H9 (cell line): ENCODE measurements around the gene TDRD7. TPM values are rescaled to one million over a fixed set of nuclear protein-coding genes. Genes with fewer than 3 reads are reported as not detected.

Experiments used
- DNase-seq: peaks from one replicate; pipeline ENCODE4 v3.0.0-alpha.2; 2017
- H2AFZ ChIP-seq: one replicate; pipeline ENCODE4 v1.6.1; 2013; ENCODE audit warnings: mild to moderate bottlenecking, low read length, control low read depth, moderate library complexity
- H2AK5ac ChIP-seq: 2 replicates; pipeline ENCODE4 v1.6.1; 2013; ENCODE audit warnings: low read length, control low read depth, mixed read lengths; ENCODE audit not compliant: insufficient read length
- H2BK120ac ChIP-seq: one replicate; pipeline ENCODE4 v1.6.1; 2013; ENCODE audit warnings: low read depth, mild to moderate bottlenecking, low read length, control low read depth, inconsistent platforms; ENCODE audit not compliant: poor library complexity, severe bottlenecking
- H2BK12ac ChIP-seq: 2 replicates; pipeline ENCODE4 v1.6.1; 2013; ENCODE audit warnings: low read length, control low read depth, mixed read lengths, low read depth; ENCODE audit not compliant: insufficient read length
- H2BK15ac ChIP-seq: 2 replicates; pipeline ENCODE4 v1.6.1; 2013; ENCODE audit warnings: low read depth, low read length, control low read depth
- H2BK20ac ChIP-seq: one replicate; pipeline ENCODE4 v1.6.1; 2013; ENCODE audit warnings: low read depth, mild to moderate bottlenecking, low read length, control low read depth, inconsistent platforms; ENCODE audit not compliant: poor library complexity, severe bottlenecking
- H2BK5ac ChIP-seq: 2 replicates; pipeline ENCODE4 v1.6.1; 2013; ENCODE audit warnings: low read length, control low read depth, mixed read lengths; ENCODE audit not compliant: insufficient read length
- H3K14ac ChIP-seq: 2 replicates; pipeline ENCODE4 v1.6.1; 2013; ENCODE audit warnings: low read length, control low read depth; ENCODE audit not compliant: insufficient read depth
- H3K18ac ChIP-seq: 2 replicates; pipeline ENCODE4 v1.6.1; 2013; ENCODE audit warnings: low read depth, mild to moderate bottlenecking, mixed read lengths, low read length, control low read depth; ENCODE audit not compliant: insufficient read length
- H3K23ac ChIP-seq: 2 replicates; pipeline ENCODE4 v1.6.1; 2013; ENCODE audit warnings: low read length, control low read depth, mixed read lengths, low read depth; ENCODE audit not compliant: insufficient read length
- H3K23me2 ChIP-seq: 2 replicates; pipeline ENCODE4 v1.6.1; 2013; ENCODE audit warnings: low read depth, mild to moderate bottlenecking, mixed read lengths, low read length, control low read depth; ENCODE audit not compliant: insufficient read length, poor library complexity, severe bottlenecking
- H3K27ac ChIP-seq: 2 replicates; pipeline ENCODE4 v1.5.1; 2013; ENCODE audit warnings: low read length, control low read depth, mixed read lengths, low read depth; ENCODE audit not compliant: insufficient read length
- H3K27me3 ChIP-seq: 2 replicates; pipeline ENCODE4 v1.6.1; 2013; ENCODE audit warnings: low read length, control low read depth, inconsistent platforms; ENCODE audit not compliant: insufficient read depth
- H3K4ac ChIP-seq: 2 replicates; pipeline ENCODE4 v1.6.1; 2013; ENCODE audit warnings: low read depth, mild to moderate bottlenecking, control low read depth, inconsistent platforms, low read length, moderate library complexity
- H3K4me1 ChIP-seq: 2 replicates; pipeline ENCODE4 v1.6.1; 2013; ENCODE audit warnings: low read length, control low read depth, inconsistent platforms; ENCODE audit not compliant: insufficient read depth
- H3K4me2 ChIP-seq: 2 replicates; pipeline ENCODE4 v1.6.1; 2013; ENCODE audit warnings: low read length, control low read depth, mixed read lengths; ENCODE audit not compliant: insufficient read length, insufficient read depth
- H3K56ac ChIP-seq: 2 replicates; pipeline ENCODE4 v1.6.1; 2013; ENCODE audit warnings: low read depth, mild to moderate bottlenecking, mixed read lengths, low read length, control low read depth; ENCODE audit not compliant: insufficient read length
- H3K79me1 ChIP-seq: 2 replicates; pipeline ENCODE4 v1.6.1; 2013; ENCODE audit warnings: low read depth, mild to moderate bottlenecking, moderate library complexity, low read length, control low read depth, inconsistent platforms; ENCODE audit not compliant: insufficient read depth, poor library complexity, severe bottlenecking
- H3K79me2 ChIP-seq: 2 replicates; pipeline ENCODE4 v1.6.1; 2013; ENCODE audit warnings: low read length, control low read depth, inconsistent platforms; ENCODE audit not compliant: insufficient read depth
- H3K9ac ChIP-seq: 2 replicates; pipeline ENCODE4 v1.6.1; 2013; ENCODE audit warnings: low read length, control low read depth, mixed read lengths; ENCODE audit not compliant: insufficient read length; ENCODE audit errors: extremely low read depth
- H3K9me3 ChIP-seq: one replicate; pipeline ENCODE4 v1.6.1; 2013; ENCODE audit warnings: low read depth, low read length, inconsistent platforms; ENCODE audit not compliant: control insufficient read depth
- H3T11ph ChIP-seq: one replicate; pipeline ENCODE4 v1.6.1; 2013; ENCODE audit warnings: mild to moderate bottlenecking, low read length, control low read depth, inconsistent platforms
- H4K20me1 ChIP-seq: one replicate; pipeline ENCODE4 v1.6.1; 2013; ENCODE audit not compliant: control insufficient read depth, insufficient read length, insufficient read depth
- H4K5ac ChIP-seq: 2 replicates; pipeline ENCODE4 v1.6.1; 2013; ENCODE audit warnings: low read depth, mild to moderate bottlenecking, mixed read lengths, low read length, control low read depth; ENCODE audit not compliant: insufficient read length
- H4K8ac ChIP-seq: replicated peaks from 2 replicates; pipeline ENCODE4 v1.6.1; 2013; ENCODE audit warnings: low read length, control low read depth, mixed read lengths, low read depth; ENCODE audit not compliant: insufficient read length
- H4K91ac ChIP-seq: 2 replicates; pipeline ENCODE4 v1.6.1; 2013; ENCODE audit warnings: low read depth, mild to moderate bottlenecking, moderate library complexity, mixed read lengths, low read length, control low read depth; ENCODE audit not compliant: insufficient read length
- H3K27ac Mint-ChIP-seq, 3 experiments: 2 replicates in 2 of 3; 3 replicates in 1 of 3; pipeline ENCODE4 v1.8.0; 2020 to 2021; ENCODE audit warnings: mixed read lengths in 3 of 3, mild to moderate bottlenecking in 1 of 3, moderate library complexity in 1 of 3
- H3K27me3 Mint-ChIP-seq: 2 replicates; pipeline ENCODE4 v1.8.0; 2021; ENCODE audit warnings: low read depth, mild to moderate bottlenecking, moderate library complexity, mixed read lengths
- H3K36me3 Mint-ChIP-seq, 3 experiments: 2 replicates in 2 of 3; 3 replicates in 1 of 3; pipeline ENCODE4 v1.8.0; 2020 to 2021; ENCODE audit warnings: low read depth in 3 of 3, mixed read lengths in 3 of 3; ENCODE audit not compliant: insufficient read depth in 1 of 3
- H3K4me1 Mint-ChIP-seq, 2 experiments: 2 replicates each; pipeline ENCODE4 v1.8.0; 2020; ENCODE audit warnings: mixed read lengths in 2 of 2
- H3K4me3 Mint-ChIP-seq, 2 experiments: 2 replicates in 1 of 2; 3 replicates in 1 of 2; pipeline ENCODE4 v1.8.0; 2020 to 2021; ENCODE audit warnings: mild to moderate bottlenecking in 2 of 2, mixed read lengths in 2 of 2, moderate library complexity in 1 of 2
- H3K9me3 Mint-ChIP-seq, 2 experiments: 2 replicates in 1 of 2; 3 replicates in 1 of 2; pipeline ENCODE4 v1.8.0; 2020; ENCODE audit warnings: mild to moderate bottlenecking in 2 of 2, mixed read lengths in 2 of 2, moderate library complexity in 1 of 2
- WGBS: extraction: QIAGEN DNeasy Blood & Tissue Kit; methylation state at CpG from one replicate; pipeline ENCODE4 v1.1.7; 2013; ENCODE audit warnings: missing lambda C conversion rate, low lambda C conversion rate, mixed read lengths; ENCODE audit not compliant: insufficient read length; ENCODE audit errors: extremely low coverage; 5-methylcytosine and 5-hydroxymethylcytosine counted together
- total RNA-seq: library from RNA; stranded (reverse); gene quantifications from 2 replicates; pipeline ENCODE4 v1.2.1, GENCODE V29; 2021
- TF ChIP-seq, protein P1 (sequence below): fragments of 200-600 bp; sonication (generic); conservative IDR thresholded peaks from 3 replicates; pipeline ENCODE4 v1.8.0; 2021; ENCODE audit warnings: antibody characterized with exemption, mild to moderate bottlenecking

Gene TDRD7
- total RNA-seq, 1 experiment from 2014 or later, result 5.1 TPM

DNA sequence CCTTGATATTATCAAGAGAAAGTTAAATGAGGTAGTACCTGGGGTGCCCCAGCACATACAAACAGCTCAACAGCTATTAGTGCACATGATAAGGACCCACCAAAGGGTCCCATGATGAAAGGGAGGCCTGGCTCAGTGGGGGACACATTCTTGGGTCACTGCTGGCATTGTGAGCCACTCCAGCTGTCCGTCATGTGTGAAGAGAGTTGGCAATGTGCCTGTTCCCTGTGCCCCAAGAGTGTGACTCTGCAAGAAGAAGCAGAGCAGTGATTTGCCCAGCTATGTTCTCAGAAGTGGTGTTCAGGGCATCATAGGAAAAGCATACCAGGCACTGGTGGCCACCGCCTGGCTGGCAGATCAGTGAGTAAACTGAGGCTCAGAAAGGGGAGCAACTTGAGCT lies 37.1 kb upstream of the TDRD7 start:
- no peak overlapping the region for H2AK5ac ChIP-seq
- no peak overlapping the region for H4K5ac ChIP-seq
- no peaks in the 10 kb centered on the region for H3K4me1 ChIP-seq
- H2BK5ac ChIP-seq, result no peak overlapping the region
- no peaks in the 10 kb centered on the region for H3K9me3 ChIP-seq
- H3K4me2 ChIP-seq, result no peak overlapping the region
- H3K23ac ChIP-seq, result no peak overlapping the region
- Mint-ChIP-seq H3K27me3 (no peaks in the 10 kb centered on the region), H3K4me1 (no peaks in the 10 kb centered on the region), H3K9me3 (peaks cover 4 to 10% of the 10 kb centered on the region in 2 experiments; a peak in 3 of 5 replicates), H3K36me3 (peaks cover 13 to 20% (median 20%) of the 10 kb centered on the region in 3 experiments), H3K27ac (no peak overlapping the region), H3K4me3 (no peak overlapping the region)
- WGBS, result no CpG with 5 or more reads among the region's 2 CpGs
- H3K4ac ChIP-seq, result no peak overlapping the region
- no peak overlapping the region for H3K18ac ChIP-seq
- TF ChIP-seq, protein P1, sequence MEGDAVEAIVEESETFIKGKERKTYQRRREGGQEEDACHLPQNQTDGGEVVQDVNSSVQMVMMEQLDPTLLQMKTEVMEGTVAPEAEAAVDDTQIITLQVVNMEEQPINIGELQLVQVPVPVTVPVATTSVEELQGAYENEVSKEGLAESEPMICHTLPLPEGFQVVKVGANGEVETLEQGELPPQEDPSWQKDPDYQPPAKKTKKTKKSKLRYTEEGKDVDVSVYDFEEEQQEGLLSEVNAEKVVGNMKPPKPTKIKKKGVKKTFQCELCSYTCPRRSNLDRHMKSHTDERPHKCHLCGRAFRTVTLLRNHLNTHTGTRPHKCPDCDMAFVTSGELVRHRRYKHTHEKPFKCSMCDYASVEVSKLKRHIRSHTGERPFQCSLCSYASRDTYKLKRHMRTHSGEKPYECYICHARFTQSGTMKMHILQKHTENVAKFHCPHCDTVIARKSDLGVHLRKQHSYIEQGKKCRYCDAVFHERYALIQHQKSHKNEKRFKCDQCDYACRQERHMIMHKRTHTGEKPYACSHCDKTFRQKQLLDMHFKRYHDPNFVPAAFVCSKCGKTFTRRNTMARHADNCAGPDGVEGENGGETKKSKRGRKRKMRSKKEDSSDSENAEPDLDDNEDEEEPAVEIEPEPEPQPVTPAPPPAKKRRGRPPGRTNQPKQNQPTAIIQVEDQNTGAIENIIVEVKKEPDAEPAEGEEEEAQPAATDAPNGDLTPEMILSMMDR, result no peak
- no peak overlapping the region for H2BK120ac ChIP-seq
- H3K9ac ChIP-seq, result no peak overlapping the region
- H2AFZ ChIP-seq, result no peak overlapping the region
- no peak overlapping the region for H2BK20ac ChIP-seq
- DNase-seq, result no peak
- no peak overlapping the region for H4K91ac ChIP-seq
- H4K20me1 ChIP-seq, result peaks cover 2% of the 10 kb centered on the region
- H3K27ac ChIP-seq, result no peak overlapping the region
- no peak overlapping the region for H3K56ac ChIP-seq
- no peak overlapping the region for H3K14ac ChIP-seq
- H4K8ac ChIP-seq, result no peak overlapping the region
- H3K79me1 ChIP-seq, result no peaks in the 10 kb centered on the region
- no peaks in the 10 kb centered on the region for H3K79me2 ChIP-seq
- H3K23me2 ChIP-seq, result no peaks in the 10 kb centered on the region
- H3K27me3 ChIP-seq, result no peaks in the 10 kb centered on the region
- no peak overlapping the region for H3T11ph ChIP-seq
- no peak overlapping the region for H2BK12ac ChIP-seq
- no peak overlapping the region for H2BK15ac ChIP-seq
